Measurements from ENCODE around the gene PPARD.

DNA sequence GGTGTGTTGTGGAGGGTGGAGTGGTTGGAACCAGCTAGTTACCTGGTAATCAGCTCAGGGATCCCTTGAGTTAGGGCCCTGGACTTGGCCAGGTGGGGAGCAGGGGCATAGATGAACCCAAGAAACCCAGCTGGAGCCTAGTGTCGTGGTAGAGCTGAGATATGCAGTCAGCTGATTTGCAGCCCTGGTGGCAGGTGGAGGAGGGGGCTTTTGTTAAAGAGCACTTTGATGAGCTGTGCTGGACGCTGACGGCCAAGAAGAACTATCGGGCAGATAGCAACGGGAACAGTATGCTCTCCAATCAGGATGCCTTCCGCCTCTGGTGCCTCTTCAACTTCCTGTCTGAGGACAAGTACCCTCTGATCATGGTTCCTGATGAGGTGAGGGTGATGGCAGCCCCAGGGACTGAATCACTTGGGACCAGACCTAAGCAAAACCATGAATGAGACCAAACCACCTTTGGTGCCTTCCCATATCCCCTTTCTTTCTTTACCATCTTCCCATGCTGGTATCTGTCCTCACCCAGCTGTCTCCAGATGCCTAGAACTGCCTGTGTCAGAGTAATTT, 32.0 kb upstream of the PPARD start:
- TF ChIP-seq, protein P1, sequence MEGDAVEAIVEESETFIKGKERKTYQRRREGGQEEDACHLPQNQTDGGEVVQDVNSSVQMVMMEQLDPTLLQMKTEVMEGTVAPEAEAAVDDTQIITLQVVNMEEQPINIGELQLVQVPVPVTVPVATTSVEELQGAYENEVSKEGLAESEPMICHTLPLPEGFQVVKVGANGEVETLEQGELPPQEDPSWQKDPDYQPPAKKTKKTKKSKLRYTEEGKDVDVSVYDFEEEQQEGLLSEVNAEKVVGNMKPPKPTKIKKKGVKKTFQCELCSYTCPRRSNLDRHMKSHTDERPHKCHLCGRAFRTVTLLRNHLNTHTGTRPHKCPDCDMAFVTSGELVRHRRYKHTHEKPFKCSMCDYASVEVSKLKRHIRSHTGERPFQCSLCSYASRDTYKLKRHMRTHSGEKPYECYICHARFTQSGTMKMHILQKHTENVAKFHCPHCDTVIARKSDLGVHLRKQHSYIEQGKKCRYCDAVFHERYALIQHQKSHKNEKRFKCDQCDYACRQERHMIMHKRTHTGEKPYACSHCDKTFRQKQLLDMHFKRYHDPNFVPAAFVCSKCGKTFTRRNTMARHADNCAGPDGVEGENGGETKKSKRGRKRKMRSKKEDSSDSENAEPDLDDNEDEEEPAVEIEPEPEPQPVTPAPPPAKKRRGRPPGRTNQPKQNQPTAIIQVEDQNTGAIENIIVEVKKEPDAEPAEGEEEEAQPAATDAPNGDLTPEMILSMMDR (IDR thresholded peaks at IDR 0.05 in 2 of 3, conservative IDR thresholded peaks at IDR 0.05 in 1 of 3; ENCODE audit: borderline replicate concordance in 1 of 3, insufficient read depth in 1 of 3, low read depth in 2 of 3, low read length in 2 of 3), result no peak
- TF ChIP-seq, protein P2, sequence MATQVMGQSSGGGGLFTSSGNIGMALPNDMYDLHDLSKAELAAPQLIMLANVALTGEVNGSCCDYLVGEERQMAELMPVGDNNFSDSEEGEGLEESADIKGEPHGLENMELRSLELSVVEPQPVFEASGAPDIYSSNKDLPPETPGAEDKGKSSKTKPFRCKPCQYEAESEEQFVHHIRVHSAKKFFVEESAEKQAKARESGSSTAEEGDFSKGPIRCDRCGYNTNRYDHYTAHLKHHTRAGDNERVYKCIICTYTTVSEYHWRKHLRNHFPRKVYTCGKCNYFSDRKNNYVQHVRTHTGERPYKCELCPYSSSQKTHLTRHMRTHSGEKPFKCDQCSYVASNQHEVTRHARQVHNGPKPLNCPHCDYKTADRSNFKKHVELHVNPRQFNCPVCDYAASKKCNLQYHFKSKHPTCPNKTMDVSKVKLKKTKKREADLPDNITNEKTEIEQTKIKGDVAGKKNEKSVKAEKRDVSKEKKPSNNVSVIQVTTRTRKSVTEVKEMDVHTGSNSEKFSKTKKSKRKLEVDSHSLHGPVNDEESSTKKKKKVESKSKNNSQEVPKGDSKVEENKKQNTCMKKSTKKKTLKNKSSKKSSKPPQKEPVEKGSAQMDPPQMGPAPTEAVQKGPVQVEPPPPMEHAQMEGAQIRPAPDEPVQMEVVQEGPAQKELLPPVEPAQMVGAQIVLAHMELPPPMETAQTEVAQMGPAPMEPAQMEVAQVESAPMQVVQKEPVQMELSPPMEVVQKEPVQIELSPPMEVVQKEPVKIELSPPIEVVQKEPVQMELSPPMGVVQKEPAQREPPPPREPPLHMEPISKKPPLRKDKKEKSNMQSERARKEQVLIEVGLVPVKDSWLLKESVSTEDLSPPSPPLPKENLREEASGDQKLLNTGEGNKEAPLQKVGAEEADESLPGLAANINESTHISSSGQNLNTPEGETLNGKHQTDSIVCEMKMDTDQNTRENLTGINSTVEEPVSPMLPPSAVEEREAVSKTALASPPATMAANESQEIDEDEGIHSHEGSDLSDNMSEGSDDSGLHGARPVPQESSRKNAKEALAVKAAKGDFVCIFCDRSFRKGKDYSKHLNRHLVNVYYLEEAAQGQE (IDR thresholded peaks at IDR 0.05; ENCODE audit: low read depth), result no peak
- no peak for TF ChIP-seq YY1 (IDR thresholded peaks at IDR 0.05; ENCODE audit: extremely low read depth, insufficient replicate concordance, low read depth, low read length)
- TF ChIP-seq, protein P3, sequence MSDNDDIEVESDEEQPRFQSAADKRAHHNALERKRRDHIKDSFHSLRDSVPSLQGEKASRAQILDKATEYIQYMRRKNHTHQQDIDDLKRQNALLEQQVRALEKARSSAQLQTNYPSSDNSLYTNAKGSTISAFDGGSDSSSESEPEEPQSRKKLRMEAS (IDR thresholded peaks at IDR 0.05), result no peak
- no peak for TF ChIP-seq POLR2AphosphoS5 (IDR thresholded peaks at IDR 0.05; ENCODE audit: low read depth, low read length)
- TF ChIP-seq POLR2A (IDR thresholded peaks at IDR 0.05; ENCODE audit: borderline replicate concordance, extremely low read depth, insufficient read depth, insufficient read length), result no peak
- TF ChIP-seq CEBPB (IDR thresholded peaks at IDR 0.05; ENCODE audit: low read depth), result no peak
- no peak for TF ChIP-seq EZH2 (IDR thresholded peaks at IDR 0.05)
- TF ChIP-seq, protein P4, sequence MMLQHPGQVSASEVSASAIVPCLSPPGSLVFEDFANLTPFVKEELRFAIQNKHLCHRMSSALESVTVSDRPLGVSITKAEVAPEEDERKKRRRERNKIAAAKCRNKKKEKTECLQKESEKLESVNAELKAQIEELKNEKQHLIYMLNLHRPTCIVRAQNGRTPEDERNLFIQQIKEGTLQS (IDR thresholded peaks at IDR 0.05), result no peak
- no peak for TF ChIP-seq ZNF274 (IDR thresholded peaks at IDR 0.05; ENCODE audit: low read depth, low read length)
- TF ChIP-seq EZH2phosphoT487 (IDR thresholded peaks at IDR 0.05; ENCODE audit: borderline replicate concordance), result no peak
